ENCODE data around the gene PTRH1. TPM values are rescaled to one million over a fixed set of nuclear protein-coding genes. Genes with fewer than 3 reads are reported as not detected.

PTRH1 gene
- total RNA-seq, 1 donor from 2014 or later: 5.4 TPM

- intact Hi-C loops (cut with DNase I): no loop called here
- Histone ChIP-seq H3K4me3 (no peak overlapping the region), H3K36me3 (peaks cover 0 to 2% of the 10 kb centered on the region in 2 donors), H3K27ac (no peak overlapping the region), H3K4me1 (no peaks in the 10 kb centered on the region), H3K9me3 (no peaks in the 10 kb centered on the region), H3K27me3 (no peaks in the 10 kb centered on the region)
- TF ChIP-seq CTCF (IDR thresholded peaks at IDR 0.05): no peak
- DNase-seq (ENCODE audit: low spot score in 2 of 2): no peak
These were observed 29.1 kb upstream of the PTRH1 start for GRCh38 chr9:127744398-127745110.

- TF ChIP-seq CTCF (IDR thresholded peaks at IDR 0.05): no peak
- no peak for DNase-seq (ENCODE audit: low spot score in 2 of 2)
- intact Hi-C loops (cut with DNase I): no loop called here
- no peaks in the 10 kb centered on the region for H3K4me1 ChIP-seq
- H3K27me3 ChIP-seq: no peaks in the 10 kb centered on the region
- no peaks in the 10 kb centered on the region for H3K9me3 ChIP-seq
- no peak overlapping the region for H3K4me3 ChIP-seq
- H3K36me3 ChIP-seq: no peaks in the 10 kb centered on the region
- H3K27ac ChIP-seq: no peak overlapping the region
These were observed 27.1 kb upstream of the PTRH1 start for GRCh38 chr9:127742435-127743088.

GRCh38 chr9:127741831-127742434 is 26.5 kb upstream of the PTRH1 start:
- no peak for DNase-seq (ENCODE audit: low spot score in 2 of 2)
- Histone ChIP-seq H3K36me3 (no peaks in the 10 kb centered on the region), H3K9me3 (no peaks in the 10 kb centered on the region), H3K27me3 (no peaks in the 10 kb centered on the region), H3K27ac (no peak overlapping the region), H3K4me3 (no peak overlapping the region), H3K4me1 (no peaks in the 10 kb centered on the region)
- intact Hi-C loops (cut with DNase I): no loop called here
- no peak for TF ChIP-seq CTCF (IDR thresholded peaks at IDR 0.05)

- H3K4me3 ChIP-seq: no peak overlapping the region
- no peak for TF ChIP-seq CTCF (IDR thresholded peaks at IDR 0.05)
- no peak for DNase-seq (ENCODE audit: low spot score in 2 of 2)
- no peaks in the 10 kb centered on the region for H3K27me3 ChIP-seq
- H3K27ac ChIP-seq: peak overlapping the region in 1 of 2 donors; percentile 8
- intact Hi-C loops (cut with DNase I): loop anchor here (5.0 kb wide), 1 partner anchor 127 kb away; the partner anchor contains the start of gene STXBP1
- H3K9me3 ChIP-seq: no peaks in the 10 kb centered on the region
- no peaks in the 10 kb centered on the region for H3K4me1 ChIP-seq
- H3K36me3 ChIP-seq: no peaks in the 10 kb centered on the region
These were observed 24.3 kb upstream of the PTRH1 start for GRCh38 chr9:127739614-127740330.

GRCh38 chr9:127738666-127739065 is 23.2 kb upstream of the PTRH1 start:
- intact Hi-C loops (cut with DNase I): loop anchor here (5.0 kb wide), 1 partner anchor 126 kb away; the partner anchor contains the start of gene STXBP1
- H3K27me3 ChIP-seq: no peaks in the 10 kb centered on the region
- H3K36me3 ChIP-seq: no peaks in the 10 kb centered on the region
- DNase-seq (ENCODE audit: low spot score in 2 of 2): no peak
- no peak for TF ChIP-seq CTCF (IDR thresholded peaks at IDR 0.05)
- no peak overlapping the region for H3K4me3 ChIP-seq
- H3K4me1 ChIP-seq: peaks cover 6 to 7% of the 10 kb centered on the region in 2 donors
- H3K27ac ChIP-seq: no peak overlapping the region
- no peaks in the 10 kb centered on the region for H3K9me3 ChIP-seq

All from ascending aorta (tissue), 2 donors.